Endothelial cell of umbilical vein (primary cell): ENCODE data around the gene PSMA7. TPM values are rescaled to one million over a fixed set of nuclear protein-coding genes. Genes with fewer than 3 reads are reported as not detected.

Source experiments
- BruUV-seq: library from RNA; stranded (reverse); fragments of 400-500 nt; replicated peaks from 2 replicates; lab custom pipeline; 2021; lab: Mats Ljungman, UMichigan
- CTCF ChIA-PET: fragments of 300-600, 350-600 bp; sonication (Branson Sonifier 250); formaldehyde crosslinking; loops from one replicate; lab custom pipeline; 2021; ENCODE audit warnings: antibody characterized with exemption, inconsistent platforms; lab: Charles Lee
- POLR2A ChIA-PET: fragments of 300-600, 350-600 bp; sonication (Branson Sonifier 250); formaldehyde crosslinking; loops from one replicate; lab custom pipeline; 2021; ENCODE audit warnings: antibody characterized with exemption, inconsistent platforms; lab: Charles Lee
- DNase-seq: peaks from one replicate; pipeline ENCODE4 v3.0.0-alpha.2; 2011; ENCODE audit warnings: low read depth, low spot score
- FAIRE-seq: peaks from 2 replicates; lab custom pipeline; 2011; peaks lifted over from hg19 to GRCh38; lab: Jason Lieb, UNC
- H2AFZ ChIP-seq: 2 replicates; pipeline ENCODE4 v1.6.0; 2012; ENCODE audit warnings: low read depth, low read length, control low read depth, inconsistent platforms
- H3K27ac ChIP-seq: 2 replicates; pipeline ENCODE4 v1.5.1; 2011; ENCODE audit warnings: low read depth, mild to moderate bottlenecking, control low read depth, low read length, moderate library complexity; ENCODE audit not compliant: insufficient read depth
- H3K27me3 ChIP-seq, 2 experiments: 2 replicates each; pipeline versions ENCODE4 v1.6.0 to v1.6.1; 2011; ENCODE audit warnings: low read length in 2 of 2, mixed read lengths in 1 of 2; ENCODE audit not compliant: control insufficient read depth in 2 of 2, insufficient read depth in 2 of 2
- H3K36me3 ChIP-seq, 2 experiments: 2 replicates in 1 of 2; 3 replicates in 1 of 2; pipeline ENCODE4 v1.5.1; 2011; ENCODE audit warnings: low read length in 2 of 2, mild to moderate bottlenecking in 1 of 2, moderate library complexity in 1 of 2; ENCODE audit not compliant: control insufficient read depth in 2 of 2, insufficient read depth in 2 of 2; ENCODE audit errors: extremely low read depth in 1 of 2
- H3K4me1 ChIP-seq: 3 replicates; pipeline ENCODE4 v1.5.1; 2011; ENCODE audit warnings: mild to moderate bottlenecking, low read length; ENCODE audit not compliant: control insufficient read depth, insufficient read depth; ENCODE audit errors: extremely low read depth
- H3K4me2 ChIP-seq: 2 replicates; pipeline ENCODE4 v1.6.1; 2011; ENCODE audit warnings: low read length, control low read depth, mixed read lengths; ENCODE audit not compliant: insufficient read depth
- H3K4me3 ChIP-seq, 3 experiments: fragments of 200-600 bp in 1 of 3; sonication (generic), shearing (Covaris generic) in 1 of 3; replicated peaks in 1 of 3; 2 replicates each; pipeline ENCODE4 v1.5.1; 2011 to 2016; ENCODE audit warnings: control low read depth in 3 of 3, low read length in 3 of 3, mild to moderate bottlenecking in 2 of 3, inconsistent platforms in 1 of 3, low read depth in 1 of 3, moderate library complexity in 1 of 3; ENCODE audit not compliant: insufficient read depth in 1 of 3
- H3K79me2 ChIP-seq: 2 replicates; pipeline ENCODE4 v1.6.0; 2012; ENCODE audit warnings: low read length, inconsistent platforms; ENCODE audit not compliant: control insufficient read depth, insufficient read depth
- H3K9ac ChIP-seq: replicated peaks from 2 replicates; pipeline ENCODE3; 2011; ENCODE audit warnings: low read length, control low read depth; ENCODE audit not compliant: insufficient read depth; ENCODE audit errors: extremely low read depth
- H3K9me1 ChIP-seq: replicated peaks from 3 replicates; pipeline ENCODE4 v1.6.0; 2011; ENCODE audit warnings: mild to moderate bottlenecking, low read length; ENCODE audit not compliant: control insufficient read depth, insufficient read depth; ENCODE audit errors: extremely low read depth
- H3K9me3 ChIP-seq: replicated peaks from 2 replicates; pipeline ENCODE4 v1.5.1; 2012; ENCODE audit warnings: low read length, inconsistent platforms; ENCODE audit not compliant: control insufficient read depth, insufficient read depth
- H4K20me1 ChIP-seq: replicated peaks from 2 replicates; pipeline ENCODE3; 2011; ENCODE audit warnings: mild to moderate bottlenecking, low read length; ENCODE audit not compliant: control insufficient read depth, insufficient read depth; ENCODE audit errors: extremely low read depth
- CTCF ChIP-seq, 2 donors: IDR thresholded peaks; 1 replicate in 1 of 2; 2 replicates in 1 of 2; pipeline ENCODE4 v1.5.1; 2011; ENCODE audit warnings: low read length in 2 of 2, mild to moderate bottlenecking in 2 of 2, moderate library complexity in 2 of 2, control low read depth in 1 of 2, inconsistent platforms in 1 of 2, low read depth in 1 of 2; ENCODE audit not compliant: insufficient read depth in 1 of 2; ENCODE audit errors: extremely low read depth in 1 of 2
- EZH2 ChIP-seq: IDR thresholded peaks from 2 replicates; pipeline ENCODE4 v1.6.1; 2012; ENCODE audit warnings: borderline replicate concordance, low read depth, mild to moderate bottlenecking, moderate library complexity, low read length, inconsistent platforms; ENCODE audit not compliant: severe bottlenecking
- FOS ChIP-seq: IDR thresholded peaks from 2 replicates; pipeline ENCODE4 v1.6.1; 2011; ENCODE audit warnings: mild to moderate bottlenecking, low read length, moderate library complexity, borderline replicate concordance; ENCODE audit not compliant: insufficient read depth
- GATA2 ChIP-seq: IDR thresholded peaks from 2 replicates; pipeline ENCODE4 v1.7.0; 2011; ENCODE audit warnings: low read depth, mild to moderate bottlenecking, moderate library complexity, mixed read lengths, low read length; ENCODE audit not compliant: insufficient read length, insufficient read depth
- JUN ChIP-seq: IDR thresholded peaks from 2 replicates; pipeline ENCODE4 v1.6.1; 2011; ENCODE audit warnings: borderline replicate concordance, low read depth; ENCODE audit not compliant: insufficient read length, insufficient read depth
- POLR2A ChIP-seq: IDR thresholded peaks from 2 replicates; pipeline ENCODE4 v1.6.1; 2012; ENCODE audit warnings: low read depth, mild to moderate bottlenecking, control low read depth, low read length
- dilution Hi-C: fragments of 300-500 bp; cut with MboI; formaldehyde crosslinking; loops from one replicate; pipeline ENCODE4 v1.15.0; 2019; ENCODE audit warnings: low sequenced_read_pairs; ENCODE audit not compliant: extremely low pct_ligation_motif_present
- intact Hi-C: fragments of 100-400 bp; cut with micrococcal nuclease; formaldehyde crosslinking; loops from one replicate; pipeline ENCODE4 v1.10.0; 2022
- polyA plus RNA-seq, 4 experiments: library from polyadenylated mRNA; depleted of rRNA in 3 of 4; stranded (reverse) in 3 of 4; unstranded in 1 of 4; fragments of >200 nt; gene quantifications; 2 replicates each; pipeline versions ENCODE4 v1.2.1 to v1.2.3, GENCODE V29; 2011 to 2012; ENCODE audit warnings: missing spikeins in 1 of 4
- total RNA-seq: library from RNA; stranded (reverse); gene quantifications from 2 replicates; pipeline ENCODE4 v1.2.3, GENCODE V29; 2021
- TF ChIP-seq, protein P1 (sequence below): IDR thresholded peaks from 2 replicates; pipeline ENCODE4 v1.6.1; 2011; ENCODE audit not compliant: insufficient read depth, insufficient read length

The PSMA7 gene
- total and polyA plus RNA-seq, 2 donors (not counting 3 experiments of a cell fraction or from before 2014, with no cell fraction given): 393 to 826 TPM

DNA sequence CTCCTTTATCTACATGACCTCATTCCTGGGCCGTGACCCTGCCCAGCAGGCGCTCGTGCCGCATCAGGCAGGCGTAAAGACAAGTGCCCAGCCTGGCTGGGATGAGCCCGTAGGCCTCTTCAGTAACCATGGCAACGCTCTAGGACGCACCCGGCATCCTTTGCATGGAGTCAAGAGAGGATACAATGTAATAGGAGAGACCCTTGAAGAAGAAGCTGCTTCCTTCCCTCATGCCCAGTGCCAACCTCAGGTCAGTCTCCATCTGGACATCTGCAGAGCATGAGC is 25.9 kb downstream of the PSMA7 start:
- FAIRE-seq: no peak
- no TSS peak for BruUV-seq
- H3K9ac ChIP-seq: no peak overlapping the region
- no peak overlapping the region for H3K27ac ChIP-seq
- no peaks in the 10 kb centered on the region for H3K9me3 ChIP-seq
- H3K4me1 ChIP-seq: no peaks in the 10 kb centered on the region
- intact Hi-C loops: no loop called here
- H3K9me1 ChIP-seq: no peaks in the 10 kb centered on the region
- no peak overlapping the region for H2AFZ ChIP-seq
- no peaks in the 10 kb centered on the region for H4K20me1 ChIP-seq
- no peak overlapping the region for H3K4me2 ChIP-seq
- peaks cover 9 to 17% of the 10 kb centered on the region in 2 experiments for H3K27me3 ChIP-seq
- H3K4me3 ChIP-seq: no peak overlapping the region
- POLR2A ChIA-PET: no interaction called here
- dilution Hi-C loops: no loop called here
- CTCF ChIA-PET: no interaction called here
- H3K79me2 ChIP-seq: no peaks in the 10 kb centered on the region
- no peaks in the 10 kb centered on the region for H3K36me3 ChIP-seq
- TF ChIP-seq CTCF (IDR thresholded peaks at IDR 0.05; ENCODE audit: extremely low read depth in 1 of 2, insufficient read depth in 1 of 2, low read depth in 1 of 2, low read length in 2 of 2) (no peak), POLR2A (no peak), JUN (no peak), GATA2 (no peak), FOS (no peak), EZH2 (no peak)
- TF ChIP-seq, protein P1, sequence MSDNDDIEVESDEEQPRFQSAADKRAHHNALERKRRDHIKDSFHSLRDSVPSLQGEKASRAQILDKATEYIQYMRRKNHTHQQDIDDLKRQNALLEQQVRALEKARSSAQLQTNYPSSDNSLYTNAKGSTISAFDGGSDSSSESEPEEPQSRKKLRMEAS: no peak
- no peak for DNase-seq
